Dedifferentiated amniotic fluid mesenchymal stem cell (primary cell): ENCODE results near the gene MTOR.

Experiments used
- DNase-seq: peaks from one replicate; pipeline ENCODE4 v3.0.0-alpha.2; 2016; ENCODE audit errors: extremely low spot score

MTOR gene

GRCh38 chr1:11061652-11062365 lies 200.5 kb downstream of the MTOR start:
- DNase-seq, result no peak

DNA sequence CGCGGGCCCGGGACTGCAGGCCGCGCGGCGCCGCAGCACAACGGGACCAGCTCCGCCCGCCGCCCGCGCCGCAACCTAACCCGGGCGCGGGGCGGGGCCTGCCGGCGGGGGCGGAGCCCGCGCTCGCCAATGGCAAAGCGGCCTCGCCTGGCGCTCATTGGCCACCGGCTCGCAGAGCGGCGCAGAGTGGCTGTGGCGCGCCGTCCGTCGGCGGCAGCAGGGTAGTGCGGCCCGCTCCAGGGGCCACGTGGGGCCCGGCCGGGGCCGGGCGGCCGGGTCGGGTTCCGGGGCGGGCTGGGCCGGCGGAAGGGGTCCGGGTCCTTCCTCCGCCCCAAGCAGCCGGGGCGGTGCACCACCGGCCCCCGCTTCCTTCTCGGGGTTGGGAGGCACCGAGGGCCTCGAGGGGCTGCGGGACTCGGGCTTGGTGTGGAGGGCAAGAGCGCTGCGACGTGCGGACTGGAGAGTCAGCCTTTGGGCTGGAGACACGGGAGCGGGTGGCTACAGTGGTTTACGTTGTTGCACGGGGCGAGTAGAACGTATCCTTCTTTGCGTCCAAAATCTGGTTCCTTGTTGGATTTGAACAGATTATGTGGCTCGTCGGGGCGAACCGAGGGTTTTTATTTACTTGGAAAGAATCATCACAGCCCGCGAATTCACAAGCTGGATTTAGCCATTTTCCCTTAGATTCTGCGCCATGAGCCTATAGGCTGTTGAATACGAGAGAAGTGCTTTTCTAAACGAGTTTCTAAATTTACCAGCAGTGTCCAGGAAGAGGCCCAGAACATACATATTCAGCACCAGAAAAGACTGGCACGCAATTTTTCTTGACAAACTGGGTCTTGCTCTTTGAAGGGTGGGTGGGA lies 202.2 kb downstream of the MTOR start, which contains the start of gene SRM:
Gene SRM, minus strand, starts transcription at position 51 of the 863 bp plus-strand sequence. CDS start 75 bp downstream, outside the sequence.
- peak; percentile 88 for DNase-seq

GRCh38 chr1:11059155-11059967 lies 203.0 kb downstream of the MTOR start:
- no peak for DNase-seq

DNA sequence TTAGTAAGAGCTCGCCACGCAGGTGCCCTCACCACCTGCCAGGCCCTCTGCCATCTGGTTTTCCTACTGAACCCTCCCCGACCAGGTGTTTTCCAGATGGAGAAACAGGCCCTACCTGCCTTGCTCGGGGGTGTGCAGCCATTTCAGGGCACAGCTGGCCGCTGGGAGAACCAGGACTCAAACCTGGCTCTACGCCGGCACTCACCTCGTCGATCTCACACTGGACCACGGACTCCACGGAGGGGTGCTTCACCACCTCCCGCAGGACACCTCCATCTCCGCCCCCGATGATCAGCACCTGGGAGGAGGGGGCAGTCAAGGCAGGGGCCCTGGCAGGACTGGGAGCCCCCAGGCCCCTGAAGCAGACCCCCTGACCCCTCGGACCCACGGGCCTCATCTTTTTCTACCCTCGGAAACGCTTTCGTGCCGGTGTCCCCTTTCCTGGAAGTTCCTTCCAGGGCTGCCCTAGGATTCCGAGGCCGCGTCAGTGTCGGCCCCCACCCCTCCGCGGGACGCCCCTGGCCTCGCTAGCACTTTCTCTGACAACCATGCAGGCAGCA lies 203.7 kb downstream of the MTOR start:
- DNase-seq, result no peak

DNA sequence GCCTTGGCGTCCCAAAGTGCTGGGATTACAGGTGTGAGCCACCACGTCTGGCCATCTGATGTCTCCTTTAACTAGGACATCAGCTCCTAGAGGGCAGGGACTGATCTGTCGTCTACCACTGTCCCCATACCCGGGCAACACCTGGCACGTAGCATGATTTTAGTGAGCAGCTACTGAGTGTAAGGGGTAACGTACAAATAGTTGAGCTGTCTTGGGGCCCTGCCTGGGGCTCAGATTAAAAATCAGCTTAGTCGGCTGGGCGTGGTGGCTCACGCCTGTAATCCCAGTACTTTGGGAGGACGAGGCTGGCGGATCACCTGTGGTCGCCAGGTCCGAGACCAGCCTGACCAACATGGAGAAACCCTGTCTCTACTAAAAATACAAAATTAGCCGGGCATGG lies 204.3 kb downstream of the MTOR start:
- no peak for DNase-seq

- no peak for DNase-seq
Observed at GRCh38 chr1:11057477-11057876, 204.9 kb downstream of the MTOR start.
